ENCODE measurements around the gene GALNTL6. TPM values are rescaled to one million over a fixed set of nuclear protein-coding genes. Genes with fewer than 3 reads are reported as not detected.

Gene GALNTL6
- total and polyA plus RNA-seq, 9 of the 15 experiments (the other 6 are each of a cell fraction or from before 2014, with no cell fraction given) = 0.18 to 0.50 (median 0.29) TPM

GRCh38 chr4:172819353-172819752 lies 1006.1 kb downstream of the GALNTL6 start:
- ATAC-seq (0 out of 3 replicates have a peak, but pooled peaks have one; percentile 22), FAIRE-seq (no peak), DNase-seq (ENCODE audit: extremely low read depth in 1 of 4, low spot score in 3 of 4) (no peak)
- Histone ChIP-seq H4K20me1 (replicated peaks; ENCODE audit: control insufficient read depth, insufficient read depth, low read length) (no peaks in the 10 kb centered on the region), H3K27me3 (ENCODE audit: control insufficient read depth in 2 of 2, insufficient read depth in 2 of 2, low read length in 2 of 2) (no peaks in the 10 kb centered on the region), H3K4me2 (ENCODE audit: insufficient read depth, low read length) (no peak overlapping the region), H3K4me3 (no peak overlapping the region), H3K79me2 (ENCODE audit: control insufficient read depth, insufficient read depth, low read length) (no peaks in the 10 kb centered on the region), H3K36me3 (ENCODE audit: control insufficient read depth, insufficient read depth, low read length) (no peaks in the 10 kb centered on the region), H3K9ac (ENCODE audit: insufficient read depth in 1 of 2, low read depth in 2 of 2, low read length in 2 of 2) (no peak overlapping the region), H3K9me1 (ENCODE audit: control insufficient read depth, insufficient read depth, low read length) (no peaks in the 10 kb centered on the region), H3K9me3 (replicated peaks; ENCODE audit: control insufficient read depth, insufficient read depth, low read depth, low read length) (no peaks in the 10 kb centered on the region), H3K4me1 (replicated peaks in 1 of 2; ENCODE audit: control insufficient read depth in 2 of 2, insufficient read depth in 2 of 2, low read length in 2 of 2) (no peaks in the 10 kb centered on the region), H2AFZ (ENCODE audit: low read depth, low read length) (no peak overlapping the region), H3K27ac (ENCODE audit: extremely low read depth, low read depth, low read length) (no peak overlapping the region)
- in situ Hi-C loops (cut with MboI) (no loop called here), intact Hi-C loops (cut with micrococcal nuclease) (no loop called here)
- BruUV-seq (replicated peaks) = no TSS peak
- 0% methylated on average over 1 of the region's 1 CpG for WGBS (ENCODE audit: insufficient coverage, low coverage, missing lambda C conversion rate)
- ChIA-PET CTCF (ENCODE audit: low intra/inter-chr PET ratio) (no interaction called here), POLR2A (no interaction called here)
- TF ChIP-seq ZNF282 (CRISPR knock-in tag; IDR thresholded peaks at IDR 0.05) (no peak), SMAD1 (IDR thresholded peaks at IDR 0.05; ENCODE audit: low read depth, low read length, partially characterized antibody) (no peak), PHB (CRISPR knock-in tag; IDR thresholded peaks at IDR 0.05) (no peak), ZNF253 (CRISPR knock-in tag; conservative IDR thresholded peaks at IDR 0.05) (no peak), BRF1 (IDR thresholded peaks at IDR 0.05; ENCODE audit: borderline replicate concordance, extremely low read depth, insufficient read length) (no peak), HNRNPK (IDR thresholded peaks at IDR 0.05; ENCODE audit: low read depth, low read length, poor library complexity, severe bottlenecking) (no peak), MYC (IDR thresholded peaks at IDR 0.05; ENCODE audit: low read depth, low read length) (no peak), MYC (CRISPR knock-in tag; IDR thresholded peaks at IDR 0.05; ENCODE audit: borderline replicate concordance, low read depth) (no peak), SRSF1 (IDR thresholded peaks at IDR 0.05; ENCODE audit: low read depth, low read length) (no peak), TFAM (CRISPR knock-in tag; conservative IDR thresholded peaks at IDR 0.05) (no peak), NFE2 (IDR thresholded peaks at IDR 0.05; ENCODE audit: low read depth) (peak; percentile 25; the same call in 1 of the 2 replicates), ZNF23 (CRISPR knock-in tag; IDR thresholded peaks at IDR 0.05) (no peak), MAFG (tag; conservative IDR thresholded peaks at IDR 0.05) (peak; percentile 81), RERE (CRISPR knock-in tag; IDR thresholded peaks at IDR 0.05; ENCODE audit: borderline replicate concordance) (no peak)
- TF ChIP-seq, protein P1, sequence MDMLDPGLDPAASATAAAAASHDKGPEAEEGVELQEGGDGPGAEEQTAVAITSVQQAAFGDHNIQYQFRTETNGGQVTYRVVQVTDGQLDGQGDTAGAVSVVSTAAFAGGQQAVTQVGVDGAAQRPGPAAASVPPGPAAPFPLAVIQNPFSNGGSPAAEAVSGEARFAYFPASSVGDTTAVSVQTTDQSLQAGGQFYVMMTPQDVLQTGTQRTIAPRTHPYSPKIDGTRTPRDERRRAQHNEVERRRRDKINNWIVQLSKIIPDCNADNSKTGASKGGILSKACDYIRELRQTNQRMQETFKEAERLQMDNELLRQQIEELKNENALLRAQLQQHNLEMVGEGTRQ (CRISPR knock-in tag; IDR thresholded peaks at IDR 0.05) = no peak

Data from K562 (cell line).